Dendritic cell treated with granulocyte-macrophage colony-stimulating factor and Interleukin-4, amounts not matched to agents 40 ng/mL and 50 ng/mL, for 4 days (primary cell): ENCODE data around the gene GCSAML.

ENCODE experiments used
- H3K27ac Mint-ChIP-seq: one replicate; pipeline ENCODE4 v1.8.0; 2022; ENCODE audit warnings: mild to moderate bottlenecking, mixed read lengths
- H3K27me3 Mint-ChIP-seq: one replicate; pipeline ENCODE4 v1.8.0; 2022; ENCODE audit warnings: mild to moderate bottlenecking, mixed read lengths
- H3K36me3 Mint-ChIP-seq: one replicate; pipeline ENCODE4 v1.8.0; 2022; ENCODE audit warnings: low read depth, mixed read lengths
- H3K4me1 Mint-ChIP-seq: one replicate; pipeline ENCODE4 v1.8.0; 2022; ENCODE audit warnings: low read depth, mixed read lengths
- H3K4me3 Mint-ChIP-seq: one replicate; pipeline ENCODE4 v1.8.0; 2022; ENCODE audit warnings: mild to moderate bottlenecking, moderate library complexity, mixed read lengths
- H3K9me3 Mint-ChIP-seq: one replicate; pipeline ENCODE4 v1.8.0; 2022; ENCODE audit warnings: mixed read lengths
- intact Hi-C: fragments of 100-400 bp; cut with micrococcal nuclease; formaldehyde crosslinking; loops from one replicate; pipeline ENCODE4 v1.15.0; 2022

Gene GCSAML

GRCh38 chr1:247540581-247540980 is 8.4 kb upstream of the GCSAML start:
- peaks cover 1% of the 10 kb centered on the region for H3K27me3 Mint-ChIP-seq
- no peak overlapping the region for H3K4me3 Mint-ChIP-seq
- H3K27ac Mint-ChIP-seq: no peak overlapping the region

GRCh38 chr1:247542811-247543210 is 6.1 kb upstream of the GCSAML start:
- Mint-ChIP-seq H3K9me3 (no peaks in the 10 kb centered on the region), H3K27me3 (peaks cover 5% of the 10 kb centered on the region), H3K4me3 (no peak overlapping the region), H3K36me3 (no peaks in the 10 kb centered on the region), H3K27ac (no peak overlapping the region), H3K4me1 (peaks cover 5% of the 10 kb centered on the region)
- intact Hi-C loops: no loop called here

More at GRCh38 chr1:247540581-247540980, 8.4 kb upstream of the GCSAML start:
- H3K4me1 Mint-ChIP-seq: peaks cover 5% of the 10 kb centered on the region
- intact Hi-C loops: no loop called here
- no peaks in the 10 kb centered on the region for H3K9me3 Mint-ChIP-seq
- H3K36me3 Mint-ChIP-seq: no peaks in the 10 kb centered on the region

GRCh38 chr1:247548092-247548491 is 842 bp upstream of the GCSAML start:
- H3K27ac Mint-ChIP-seq: no peak overlapping the region

GRCh38 chr1:247551721-247552120 is 2.8 kb downstream of the GCSAML start:
- H3K27ac Mint-ChIP-seq: no peak overlapping the region
- H3K36me3 Mint-ChIP-seq: no peaks in the 10 kb centered on the region
- intact Hi-C loops: no loop called here
- peaks cover 11% of the 10 kb centered on the region for H3K4me1 Mint-ChIP-seq
- peaks cover 12% of the 10 kb centered on the region for H3K27me3 Mint-ChIP-seq
- H3K4me3 Mint-ChIP-seq: no peak overlapping the region
- no peaks in the 10 kb centered on the region for H3K9me3 Mint-ChIP-seq

More at GRCh38 chr1:247548092-247548491, 842 bp upstream of the GCSAML start:
- Mint-ChIP-seq H3K9me3 (no peaks in the 10 kb centered on the region), H3K27me3 (peaks cover 14% of the 10 kb centered on the region), H3K36me3 (no peaks in the 10 kb centered on the region), H3K4me3 (no peak overlapping the region), H3K4me1 (peaks cover 11% of the 10 kb centered on the region)
- intact Hi-C loops: no loop called here

GRCh38 chr1:247552231-247552630 is 3.3 kb downstream of the GCSAML start:
- H3K9me3 Mint-ChIP-seq: no peaks in the 10 kb centered on the region
- no peak overlapping the region for H3K4me3 Mint-ChIP-seq
- intact Hi-C loops: no loop called here
- H3K27ac Mint-ChIP-seq: no peak overlapping the region
- H3K4me1 Mint-ChIP-seq: peaks cover 11% of the 10 kb centered on the region
- H3K36me3 Mint-ChIP-seq: no peaks in the 10 kb centered on the region
- H3K27me3 Mint-ChIP-seq: peaks cover 11% of the 10 kb centered on the region

- H3K9me3 Mint-ChIP-seq: no peaks in the 10 kb centered on the region
- no peaks in the 10 kb centered on the region for H3K36me3 Mint-ChIP-seq
- intact Hi-C loops: no loop called here
- no peak overlapping the region for H3K4me3 Mint-ChIP-seq
- no peaks in the 10 kb centered on the region for H3K27me3 Mint-ChIP-seq
- H3K4me1 Mint-ChIP-seq: no peaks in the 10 kb centered on the region
- H3K27ac Mint-ChIP-seq: no peak overlapping the region
These were observed 9.2 kb downstream of the GCSAML start for GRCh38 chr1:247557926-247558674.

- intact Hi-C loops: no loop called here
- no peaks in the 10 kb centered on the region for H3K9me3 Mint-ChIP-seq
- H3K27me3 Mint-ChIP-seq: no peaks in the 10 kb centered on the region
- H3K27ac Mint-ChIP-seq: no peak overlapping the region
- no peak overlapping the region for H3K4me3 Mint-ChIP-seq
- no peaks in the 10 kb centered on the region for H3K36me3 Mint-ChIP-seq
- no peaks in the 10 kb centered on the region for H3K4me1 Mint-ChIP-seq
These were observed 12.8 kb downstream of the GCSAML start for GRCh38 chr1:247561711-247562110.

GRCh38 chr1:247562198-247562597 is 13.3 kb downstream of the GCSAML start:
- Mint-ChIP-seq H3K27me3 (no peaks in the 10 kb centered on the region), H3K4me3 (no peak overlapping the region), H3K27ac (no peak overlapping the region), H3K36me3 (no peaks in the 10 kb centered on the region), H3K9me3 (no peaks in the 10 kb centered on the region), H3K4me1 (no peaks in the 10 kb centered on the region)
- intact Hi-C loops: no loop called here

- Mint-ChIP-seq H3K36me3 (no peaks in the 10 kb centered on the region), H3K4me1 (no peaks in the 10 kb centered on the region), H3K27ac (no peak overlapping the region), H3K27me3 (no peaks in the 10 kb centered on the region), H3K9me3 (peaks cover 13% of the 10 kb centered on the region), H3K4me3 (no peak overlapping the region)
- intact Hi-C loops: loop anchor here (5.0 kb wide), 1 partner anchor 202 kb away; no protein-coding TSS in a partner anchor
These were observed 25.3 kb downstream of the GCSAML start for GRCh38 chr1:247574236-247574635.

- no peak overlapping the region for H3K4me3 Mint-ChIP-seq
- no peaks in the 10 kb centered on the region for H3K4me1 Mint-ChIP-seq
- H3K27ac Mint-ChIP-seq: no peak overlapping the region
- intact Hi-C loops: loop anchor here (5.0 kb wide), 1 partner anchor 202 kb away; no protein-coding TSS in a partner anchor
- no peaks in the 10 kb centered on the region for H3K27me3 Mint-ChIP-seq
- no peaks in the 10 kb centered on the region for H3K36me3 Mint-ChIP-seq
- H3K9me3 Mint-ChIP-seq: peaks cover 13% of the 10 kb centered on the region
These were observed 25.7 kb downstream of the GCSAML start for GRCh38 chr1:247574664-247575063.

GRCh38 chr1:247576514-247576913 is 27.6 kb downstream of the GCSAML start:
- no peaks in the 10 kb centered on the region for H3K4me1 Mint-ChIP-seq
- intact Hi-C loops: no loop called here
- H3K27ac Mint-ChIP-seq: no peak overlapping the region
- no peaks in the 10 kb centered on the region for H3K27me3 Mint-ChIP-seq
- no peak overlapping the region for H3K4me3 Mint-ChIP-seq
- no peaks in the 10 kb centered on the region for H3K9me3 Mint-ChIP-seq
- no peaks in the 10 kb centered on the region for H3K36me3 Mint-ChIP-seq

GRCh38 chr1:247578946-247579460 is 30.1 kb downstream of the GCSAML start:
- Mint-ChIP-seq H3K4me1 (no peaks in the 10 kb centered on the region), H3K4me3 (no peak overlapping the region), H3K36me3 (no peaks in the 10 kb centered on the region), H3K9me3 (no peaks in the 10 kb centered on the region), H3K27me3 (no peaks in the 10 kb centered on the region), H3K27ac (no peak overlapping the region)
- intact Hi-C loops: no loop called here

- Mint-ChIP-seq H3K4me1 (no peaks in the 10 kb centered on the region), H3K4me3 (no peak within 1 kb of the TSS), H3K36me3 (no peaks in the 10 kb centered on the region), H3K9me3 (no peaks in the 10 kb centered on the region), H3K27ac (no peak within 1 kb of the TSS), H3K27me3 (no peaks in the 10 kb centered on the region)
- intact Hi-C loops: no loop called here
These were observed 39.1 kb downstream of the GCSAML start, which contains the start of gene OR2G2 for GRCh38 chr1:247588060-247588459. TSS of gene OR2G2 (plus strand) at chr1:247588360. CDS start at chr1:247588360, 0 bp downstream.

GRCh38 chr1:247605286-247605685 is 56.4 kb downstream of the GCSAML start, which contains the start of gene OR2G3:
TSS of gene OR2G3 (plus strand) at chr1:247605586. CDS start at chr1:247605586, 0 bp downstream.
- Mint-ChIP-seq H3K27ac (no peak within 1 kb of the TSS), H3K4me1 (no peaks in the 10 kb centered on the region), H3K27me3 (no peaks in the 10 kb centered on the region), H3K4me3 (no peak within 1 kb of the TSS), H3K36me3 (no peaks in the 10 kb centered on the region), H3K9me3 (peaks cover 19% of the 10 kb centered on the region)
- intact Hi-C loops: no loop called here
